Fibroblast of peridontal ligament (primary cell): Measurements from ENCODE around the gene GRHL1.
"Not testable (repeated sequence)": the region's sequence is repeated elsewhere in the genome, so short reads cannot be mapped to it uniquely, and the experiment has no call there.

Experiments
- DNase-seq: peaks from one replicate; pipeline ENCODE4 v3.0.0-alpha.2; 2010; ENCODE audit errors: extremely low read depth

The GRHL1 gene

DNA sequence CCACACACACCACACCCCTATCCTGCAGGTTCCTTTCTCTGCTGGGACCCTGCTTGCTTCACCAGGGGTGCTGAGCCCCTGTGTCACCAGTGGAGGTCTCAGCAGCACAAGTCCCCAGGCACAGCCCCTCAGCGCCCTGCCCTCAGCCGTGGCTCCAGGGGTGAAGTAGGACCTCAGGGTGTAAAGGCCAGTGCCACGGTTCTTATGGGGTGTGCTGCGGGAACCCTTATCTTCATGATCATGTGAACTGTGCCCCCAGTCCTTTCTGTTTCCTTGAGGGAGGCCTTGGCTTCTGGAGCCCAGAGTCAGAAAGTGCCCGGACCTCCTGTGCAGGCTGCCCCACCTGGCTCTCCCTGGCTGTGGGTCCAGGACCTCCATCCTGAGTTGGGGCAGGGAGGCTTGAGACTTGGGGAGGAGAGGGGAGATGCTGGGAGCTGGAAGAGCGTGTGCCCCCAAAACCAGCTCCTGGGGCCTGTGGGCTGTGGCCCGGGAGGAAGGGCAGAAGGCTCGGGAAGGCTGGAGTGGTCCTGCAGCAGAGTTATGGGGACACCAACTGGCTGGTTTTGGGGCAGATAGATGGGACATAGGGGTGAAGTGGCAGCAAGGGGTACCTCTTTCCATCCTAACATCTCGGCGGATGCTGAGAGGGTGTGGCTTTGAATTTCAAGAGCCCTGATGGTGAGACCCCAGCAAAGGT is 71.6 kb downstream of the GRHL1 start:
- DNase-seq, result no peak

DNA sequence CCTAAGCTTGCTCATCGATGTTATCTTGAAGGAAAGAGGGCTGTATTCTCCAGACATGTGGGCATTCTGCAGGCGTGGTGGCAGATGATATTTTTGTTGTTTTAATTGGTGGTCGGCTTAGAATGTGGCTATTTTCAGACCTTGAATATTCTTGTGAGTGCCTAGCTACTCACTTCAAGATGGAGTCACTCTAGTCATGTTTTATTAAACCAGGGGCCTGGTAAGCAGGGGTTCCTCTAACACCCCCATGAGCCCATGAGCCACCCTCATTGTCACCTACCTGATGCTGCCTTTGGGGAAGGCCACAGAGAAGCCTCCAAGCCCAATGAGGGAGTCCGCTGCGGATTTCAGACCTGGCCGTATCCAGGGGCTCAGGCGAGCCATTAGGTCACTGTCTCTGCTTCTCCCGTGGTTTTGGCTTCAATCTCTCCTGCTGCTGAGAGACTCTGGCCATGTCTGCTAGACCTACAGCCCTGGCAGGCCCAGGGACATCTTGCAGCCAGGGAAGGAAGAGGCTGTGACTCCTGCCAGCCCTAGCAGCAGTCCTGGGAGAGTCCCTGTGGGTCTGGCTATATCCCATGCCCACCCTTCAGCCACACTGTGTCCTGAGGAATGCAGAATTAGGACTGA is 75.6 kb downstream of the GRHL1 start:
- no peak for DNase-seq

DNA sequence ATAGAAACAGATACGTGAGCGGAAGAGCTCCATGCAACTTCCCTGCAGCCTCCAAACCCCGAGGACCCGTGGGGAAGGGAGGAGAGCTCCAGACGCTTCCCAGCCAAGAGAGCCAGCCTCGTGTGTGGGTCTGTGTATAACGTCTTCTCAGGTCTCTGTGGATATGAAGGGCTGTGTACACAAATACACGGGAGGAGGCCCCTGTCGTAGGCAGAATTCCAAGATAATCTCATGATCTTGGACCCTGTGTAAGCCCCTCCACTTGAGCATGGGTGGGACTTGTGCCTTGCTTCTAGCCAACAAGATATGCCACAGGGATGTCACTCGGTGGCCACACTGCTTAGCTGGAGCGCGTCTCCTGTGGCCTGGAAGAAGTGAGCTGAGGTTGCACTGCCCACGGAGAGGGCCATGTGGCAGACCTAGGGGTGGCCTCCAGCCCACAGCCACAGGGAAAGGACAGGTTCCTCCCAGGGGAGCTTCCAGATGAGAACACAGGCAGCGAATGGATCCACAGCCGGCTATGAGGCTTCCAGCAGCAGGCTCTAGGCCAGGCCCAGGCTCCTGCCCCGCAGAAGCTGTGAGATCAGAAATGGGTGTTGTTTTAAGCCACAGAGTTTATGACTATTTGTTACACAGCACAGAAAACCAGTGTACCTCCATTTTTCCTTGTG is 76.3 kb downstream of the GRHL1 start:
- no peak for DNase-seq

DNA sequence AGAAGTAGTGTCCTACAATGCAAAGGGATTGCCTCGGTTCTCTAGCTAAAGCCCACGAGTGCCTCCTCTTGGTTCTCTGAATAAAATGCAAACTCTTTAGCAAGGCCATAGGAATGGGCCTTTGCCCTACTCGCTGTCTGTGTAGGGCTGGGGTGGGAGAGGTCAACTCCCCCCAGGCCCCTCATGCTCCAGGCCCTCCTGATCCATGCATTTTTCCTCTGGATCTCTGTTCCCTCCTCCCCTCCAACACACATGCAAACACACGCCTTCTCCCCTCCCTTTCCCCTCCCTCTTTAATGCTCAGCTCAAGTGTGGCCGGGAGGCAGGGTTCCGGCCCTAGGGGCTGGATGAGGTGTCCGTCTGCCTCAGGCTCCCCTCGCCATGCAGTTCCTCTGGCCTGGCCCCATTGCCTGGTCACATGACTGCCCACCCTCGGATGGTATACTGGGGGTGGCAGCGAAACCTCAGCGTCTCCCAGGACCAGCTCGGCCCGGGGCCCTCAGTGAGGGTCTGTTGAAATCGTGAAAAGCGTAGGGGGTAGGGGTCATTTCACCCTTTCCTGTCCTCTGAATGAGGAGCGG is 77.0 kb downstream of the GRHL1 start:
- no peak for DNase-seq

DNA sequence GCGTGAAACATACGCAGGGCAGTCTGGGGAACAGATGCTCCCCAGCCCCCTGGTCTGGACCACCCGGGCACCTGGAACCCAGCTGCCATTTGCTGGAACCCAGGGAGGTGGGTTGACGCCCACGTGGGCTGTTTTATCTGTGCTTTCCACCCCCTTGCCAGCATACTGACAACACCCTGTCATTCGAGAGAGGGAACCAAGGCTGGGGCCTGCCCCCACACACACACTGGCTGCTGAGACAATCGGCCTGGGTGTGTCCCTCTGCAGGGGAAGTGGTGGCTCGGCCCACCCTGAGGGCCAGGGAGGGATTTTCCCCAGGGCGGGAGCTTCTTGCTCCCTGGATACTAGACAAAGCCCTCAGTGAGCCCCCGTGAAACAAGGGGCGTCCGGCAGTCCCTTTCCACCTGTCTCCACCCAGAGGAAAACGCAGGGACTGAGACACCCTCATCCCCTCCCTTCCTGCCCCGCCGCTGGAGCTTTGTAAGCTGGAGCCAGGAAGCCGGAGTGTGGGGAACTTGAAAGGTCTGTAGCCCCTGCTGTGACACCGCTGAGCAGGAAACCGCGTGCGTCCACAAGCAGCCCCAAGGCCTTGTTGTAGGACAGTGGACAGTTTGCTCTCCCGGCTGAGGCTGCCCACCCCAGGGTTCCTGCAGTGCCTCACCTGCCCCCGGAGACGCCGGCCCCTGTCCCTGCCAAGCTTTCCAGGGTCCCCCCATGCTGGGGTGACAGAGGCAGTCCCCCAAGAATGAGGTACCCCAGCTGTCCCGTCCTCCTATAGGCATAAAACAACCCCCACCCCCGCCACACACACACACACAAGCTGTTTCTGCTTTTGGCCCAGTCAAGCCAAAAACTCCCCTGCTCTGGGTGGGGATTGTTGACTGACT is 77.7 kb downstream of the GRHL1 start:
- no peak for DNase-seq

DNA sequence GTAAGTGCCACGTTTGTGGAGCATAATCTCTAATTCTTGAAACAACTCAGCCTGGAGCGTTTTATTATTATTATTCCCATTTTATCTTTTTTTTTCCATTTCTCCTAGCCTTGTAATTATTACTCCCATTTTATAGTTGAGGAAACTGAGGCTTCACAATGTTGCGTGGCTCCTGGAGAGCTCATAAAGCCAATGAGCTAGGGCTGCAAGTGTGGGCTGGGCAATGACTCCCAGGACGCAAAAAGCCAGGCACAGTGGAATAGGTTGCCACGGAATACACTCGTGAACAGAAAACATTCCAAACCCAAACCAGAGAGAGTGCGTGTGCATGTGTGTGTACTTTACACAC is 78.4 kb downstream of the GRHL1 start:
- no peak for DNase-seq

DNA sequence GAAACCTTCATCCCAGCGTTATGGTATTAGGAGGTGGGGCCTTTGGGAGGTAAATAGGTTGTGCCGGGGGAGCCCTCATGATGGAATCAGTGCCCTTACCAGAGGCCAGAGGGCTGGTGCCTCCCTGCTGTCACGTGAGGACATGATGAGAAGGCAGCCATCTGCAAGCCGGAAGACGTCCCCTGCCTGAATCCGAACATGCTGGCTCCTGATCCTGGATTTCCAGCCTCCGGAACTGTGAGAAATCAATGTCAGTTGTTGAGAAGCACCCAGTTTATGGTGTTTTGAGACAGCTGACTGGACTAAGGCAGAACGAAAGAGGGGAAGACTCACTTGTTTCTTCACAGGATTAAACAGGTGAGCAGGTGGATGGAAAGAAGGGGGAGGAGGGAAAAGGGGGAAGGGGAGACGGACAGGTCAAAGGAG is 78.8 kb downstream of the GRHL1 start:
- no peak for DNase-seq

DNA sequence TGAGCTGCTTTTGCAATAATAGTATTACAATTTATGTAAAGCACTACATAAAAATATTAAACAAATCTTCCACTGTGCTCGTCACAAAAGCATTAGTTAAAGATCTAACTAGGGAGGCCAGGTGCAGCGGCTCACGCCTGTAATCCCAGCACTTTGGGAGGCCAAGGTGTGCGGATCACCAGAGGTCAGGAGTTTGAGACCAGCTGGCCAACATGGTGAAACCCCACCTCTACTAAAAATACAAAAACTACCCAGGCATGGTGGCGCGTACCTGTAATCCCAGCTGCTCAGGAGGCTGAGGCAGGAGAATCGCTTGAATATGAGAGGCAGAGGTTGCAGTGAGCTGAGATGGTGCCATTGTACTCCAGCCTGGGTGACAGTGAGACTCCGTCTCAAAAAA is 79.3 kb downstream of the GRHL1 start:
- DNase-seq, result not testable (repeated sequence)

DNA sequence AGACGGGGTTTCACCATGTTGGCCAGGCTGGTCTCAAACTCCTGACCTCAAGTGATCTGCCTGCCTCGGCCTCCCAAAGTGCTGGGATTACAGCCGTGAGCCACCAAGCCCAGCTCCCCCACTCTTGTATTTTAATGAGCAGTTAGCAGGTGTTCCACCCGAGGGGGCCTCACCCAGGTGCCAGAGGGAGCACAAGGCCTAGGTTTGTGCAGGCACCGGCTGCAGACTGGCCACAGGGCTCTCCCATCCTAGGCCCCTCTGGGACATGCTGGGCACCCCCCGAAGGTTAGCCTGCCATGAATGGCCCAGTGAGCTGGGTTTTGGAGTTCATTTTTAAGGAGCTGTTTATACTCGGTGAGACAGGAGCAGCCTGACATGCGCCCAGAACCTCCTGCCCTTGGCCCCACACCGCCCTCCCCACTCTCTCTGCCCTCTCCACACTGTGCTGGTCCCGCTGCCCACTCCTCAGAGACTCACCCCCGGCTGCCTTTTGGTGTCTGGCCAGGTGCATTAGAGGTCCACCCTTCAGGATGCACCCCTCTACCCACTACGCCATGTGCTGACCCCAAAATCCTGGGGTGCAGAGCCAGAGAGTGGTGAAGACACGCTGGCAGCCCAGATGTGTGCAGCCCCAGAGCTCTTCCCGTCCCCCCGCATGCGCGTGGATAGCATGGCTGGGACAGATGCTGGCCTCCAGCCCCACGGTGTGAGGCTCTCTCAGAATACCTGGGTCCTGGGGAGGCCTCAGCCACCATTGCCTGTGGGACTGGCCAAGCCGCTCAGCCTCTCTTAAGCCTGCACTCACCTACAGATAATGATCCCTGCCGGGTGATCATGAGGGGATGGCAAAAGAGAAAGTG is 80.6 kb downstream of the GRHL1 start:
- no peak for DNase-seq

DNA sequence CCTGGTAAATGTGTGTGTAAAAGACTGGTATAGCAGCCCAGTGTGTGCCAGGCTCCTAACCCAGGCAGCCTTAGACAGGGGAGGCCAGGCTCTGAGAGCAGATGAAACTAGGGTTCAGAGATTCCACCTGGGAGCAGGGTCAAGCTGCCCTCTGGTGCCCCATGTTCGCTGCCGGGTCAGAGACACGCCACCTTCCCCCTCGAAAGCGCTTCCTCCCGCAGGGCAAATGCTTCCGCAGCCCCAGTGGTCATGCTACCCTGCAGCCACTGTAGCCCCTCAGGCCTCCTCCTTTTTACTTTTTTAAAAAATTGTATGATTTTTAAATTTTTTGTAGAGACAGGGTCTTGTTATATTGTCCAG is 81.2 kb downstream of the GRHL1 start:
- DNase-seq, result no peak

DNA sequence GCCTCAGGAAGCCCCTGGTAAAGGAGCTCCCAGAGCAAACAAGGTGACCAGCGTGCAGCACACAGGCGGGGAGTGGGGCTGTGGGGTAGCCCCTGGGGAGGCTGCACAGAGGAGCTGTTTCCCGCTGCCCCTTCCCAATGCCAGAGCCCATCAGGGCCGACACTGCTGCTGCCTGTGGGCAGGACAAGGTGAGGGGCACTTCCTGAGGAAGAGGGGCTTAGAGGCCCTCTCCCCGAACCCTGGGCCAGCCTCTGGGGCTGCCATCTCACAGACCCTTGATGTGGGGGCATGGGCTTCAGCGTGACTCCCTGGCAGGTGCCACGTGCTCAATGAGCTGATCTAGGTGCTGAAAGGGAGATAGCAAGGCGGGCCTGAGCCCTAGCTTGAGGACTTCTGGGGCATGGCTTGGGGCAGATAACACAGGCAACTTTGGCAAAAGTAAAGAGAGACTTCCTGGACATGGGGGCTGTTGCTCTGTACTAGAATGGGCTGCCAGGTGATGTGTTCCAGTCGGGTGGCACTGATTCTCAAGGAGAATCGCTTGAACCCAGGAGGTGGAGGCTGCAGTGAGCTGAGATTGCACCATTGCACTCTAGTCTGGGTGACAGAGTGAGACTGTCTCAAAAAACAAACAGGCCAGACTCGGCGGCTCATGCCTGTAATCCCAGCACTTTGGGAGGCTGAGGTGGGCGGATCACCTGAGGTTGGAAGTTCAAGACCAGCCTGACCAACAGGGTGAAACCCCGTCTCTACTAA is 81.9 kb downstream of the GRHL1 start:
- DNase-seq, result no peak

DNA sequence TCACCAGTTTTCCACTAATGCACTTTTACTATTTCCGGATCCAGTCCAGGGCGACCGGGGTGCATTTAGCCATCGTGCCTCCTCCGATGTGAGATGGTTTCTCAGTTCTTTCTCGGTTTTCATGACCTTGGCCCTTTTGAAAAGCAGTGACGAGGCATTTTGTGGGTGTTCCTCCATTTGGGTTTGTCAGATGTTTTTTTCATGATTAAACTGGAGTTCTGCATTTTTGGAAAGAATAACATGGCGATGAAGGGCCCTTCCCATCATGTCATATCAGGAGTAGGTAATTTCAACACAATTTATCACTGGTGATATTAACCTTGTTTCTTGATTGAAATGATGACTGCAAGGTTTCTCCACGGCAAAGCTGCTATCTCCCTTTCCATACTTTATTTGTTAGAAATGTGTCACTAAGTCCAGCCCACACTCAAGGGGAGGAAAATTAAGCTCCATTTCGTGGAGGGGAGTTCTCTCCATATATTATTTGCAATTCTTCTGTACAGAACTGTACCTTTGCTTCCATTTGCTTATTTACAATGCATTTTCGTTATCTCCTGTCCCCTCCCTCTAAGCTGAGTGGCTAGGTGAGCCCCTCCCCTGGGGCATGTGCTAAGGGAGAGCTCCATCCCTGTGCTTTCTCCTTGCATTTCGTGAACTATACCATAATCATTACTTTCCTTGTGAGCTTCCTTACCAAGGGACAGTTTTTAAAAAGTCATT is 83.0 kb downstream of the GRHL1 start:
- no peak for DNase-seq

DNA sequence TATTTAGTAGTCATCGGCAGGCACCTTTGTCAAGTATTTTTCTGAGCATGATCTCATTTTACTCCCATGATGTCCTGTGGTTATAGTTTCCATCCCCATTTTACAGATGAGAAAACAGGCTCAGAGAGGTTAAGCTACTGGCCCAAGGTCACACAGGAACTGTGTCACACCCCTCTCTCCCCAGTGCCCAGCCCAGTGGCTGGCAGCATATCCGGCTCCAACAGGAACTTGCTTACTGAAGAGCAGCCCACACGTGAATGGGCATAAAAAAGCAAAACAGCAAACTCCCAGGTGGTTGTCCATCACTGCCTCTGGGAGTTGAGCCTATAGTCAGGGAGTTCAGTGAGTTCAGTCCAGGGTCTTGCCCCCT is 83.5 kb downstream of the GRHL1 start:
- DNase-seq, result no peak

DNA sequence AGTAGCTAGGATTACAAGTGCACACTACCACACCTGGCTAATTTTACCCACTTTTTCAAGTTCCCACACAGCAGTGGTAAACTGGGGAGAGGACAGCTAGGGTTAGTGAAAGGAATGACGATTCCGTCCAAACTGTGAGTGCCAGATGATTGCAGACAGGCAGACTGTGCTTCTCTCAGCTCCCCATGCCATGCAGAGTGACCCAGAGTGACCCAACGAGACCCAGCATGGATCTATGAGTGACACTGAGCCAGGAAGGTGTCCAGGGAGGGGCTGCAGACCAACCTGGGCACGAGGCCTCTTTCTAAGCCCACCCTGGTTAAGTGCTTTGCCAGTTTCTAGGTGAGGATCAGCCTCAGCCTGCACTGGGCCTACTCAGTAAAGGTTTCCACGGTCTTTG is 84.1 kb downstream of the GRHL1 start:
- DNase-seq, result no peak

DNA sequence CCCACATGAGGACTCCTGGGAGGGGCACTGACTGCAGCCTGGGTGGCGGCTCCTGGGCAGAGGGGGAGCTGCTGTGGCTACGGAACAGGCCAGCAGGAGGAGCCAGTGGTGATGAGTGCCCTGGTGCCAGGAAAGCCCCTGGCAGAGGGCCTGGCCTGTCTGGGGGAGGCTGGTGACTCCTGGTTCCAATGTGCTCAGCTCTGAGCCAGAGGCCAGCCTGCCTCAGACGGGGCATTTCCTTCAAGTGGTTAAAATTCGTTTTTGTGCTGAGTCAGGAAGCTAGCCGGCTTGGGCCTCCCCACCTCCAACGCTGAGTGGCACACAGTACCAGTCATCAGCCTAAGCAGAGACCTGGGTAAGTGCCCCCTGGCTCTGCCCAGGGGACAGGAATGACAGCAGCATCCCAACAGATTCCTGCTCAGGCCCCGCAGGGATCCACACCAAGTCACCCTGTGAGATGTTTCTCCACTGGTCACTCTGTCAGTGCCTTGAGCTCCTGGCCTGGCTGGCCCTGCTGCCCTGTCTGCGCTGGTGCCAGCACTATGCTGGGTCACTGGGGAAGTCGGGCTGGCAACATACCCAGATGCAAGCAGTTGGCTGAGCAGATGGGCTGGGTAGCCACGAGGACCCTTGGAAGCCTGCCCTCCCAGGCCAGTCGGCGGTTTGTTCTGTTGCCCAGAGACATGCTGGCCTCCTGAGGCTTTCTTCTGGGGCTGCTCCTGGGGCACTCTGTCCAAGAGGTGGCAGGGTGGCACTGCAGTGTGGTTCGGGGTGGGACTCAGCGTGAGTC is 84.8 kb downstream of the GRHL1 start:
- peak; percentile 74 for DNase-seq

DNA sequence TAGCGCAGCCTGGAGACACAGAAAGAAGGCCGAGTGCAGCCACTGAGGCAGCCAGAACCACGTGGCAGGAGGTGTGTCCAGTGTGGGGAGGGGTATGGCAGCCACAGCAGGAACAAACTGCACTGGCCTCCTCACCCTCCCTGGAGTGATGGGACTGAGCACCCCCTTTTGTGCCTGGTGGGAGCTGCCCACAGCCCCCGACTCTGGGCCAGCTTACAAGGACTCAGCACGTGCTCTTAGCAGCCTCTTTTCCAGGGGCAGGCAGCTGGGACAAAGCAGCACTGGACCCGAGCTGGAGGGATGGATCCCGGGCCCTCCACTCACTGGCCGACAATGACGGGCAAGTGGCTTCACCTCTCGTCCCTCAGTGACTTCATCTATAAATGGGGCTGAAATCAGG is 86.6 kb downstream of the GRHL1 start:
- no peak for DNase-seq

DNA sequence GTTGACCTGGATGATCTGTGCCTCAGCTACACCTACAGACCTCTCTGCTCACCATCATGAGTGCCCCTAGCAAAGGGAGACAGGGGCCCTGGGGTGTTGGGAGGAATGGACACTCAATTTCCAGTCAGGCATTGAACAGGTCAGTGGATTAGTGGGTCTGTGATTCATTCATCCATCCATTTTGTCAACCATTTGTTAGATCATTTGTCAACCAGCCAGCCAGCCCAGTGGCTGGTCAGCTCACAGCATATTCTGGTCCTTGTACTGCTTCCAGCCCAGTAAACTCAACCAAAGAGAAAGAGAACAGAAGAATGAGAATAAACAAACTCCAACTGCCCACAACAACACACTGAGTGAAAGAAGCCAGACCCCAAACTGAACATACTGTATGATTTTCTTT is 87.2 kb downstream of the GRHL1 start:
- DNase-seq, result peak; percentile 31

DNA sequence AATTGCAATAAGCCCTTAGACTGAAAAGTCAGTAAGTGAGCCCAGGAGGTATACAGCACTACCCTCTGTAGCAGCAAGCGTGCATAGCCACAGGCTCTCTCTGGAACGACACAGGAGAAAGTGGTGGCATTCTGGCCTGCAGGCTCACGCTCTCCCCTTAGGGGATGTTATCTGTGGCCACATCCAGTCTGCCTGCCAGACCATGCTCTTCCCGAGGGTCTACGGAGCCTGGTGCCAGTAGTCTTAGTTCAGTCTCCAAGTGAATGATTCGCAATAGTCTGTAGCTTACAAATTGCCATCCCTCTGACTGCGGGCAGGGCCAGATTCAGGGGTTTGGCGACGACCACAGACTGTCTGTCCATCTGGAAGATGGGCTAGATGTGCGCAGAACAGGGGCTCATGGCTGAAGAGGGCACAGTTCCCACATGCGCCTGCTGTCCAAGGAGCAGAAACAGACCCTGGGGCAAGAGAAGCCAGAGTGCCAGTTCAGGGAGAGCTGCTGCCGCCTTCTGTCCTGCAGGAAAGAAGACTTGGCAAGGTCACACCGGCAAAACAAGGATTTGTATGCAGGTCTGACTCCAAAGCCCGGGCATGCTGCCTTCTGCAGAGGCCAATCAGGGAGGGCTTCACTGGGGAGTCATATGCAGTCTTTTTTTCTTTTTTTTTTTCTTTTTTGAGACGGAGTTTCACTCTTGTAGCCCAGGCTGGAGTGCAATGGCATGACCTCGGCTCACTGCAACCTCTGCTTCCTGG is 88.3 kb downstream of the GRHL1 start:
- DNase-seq, result no peak
